Heart right ventricle (tissue), 16 donors: ENCODE results near the gene TMEM86B. TPM values are rescaled to one million over a fixed set of nuclear protein-coding genes. Genes with fewer than 3 reads are reported as not detected.
A peak's percentile ranks its signal among the peaks of the same experiment; 100 is the strongest.

ENCODE experiments used
- ATAC-seq, 8 donors: fragments of 200-7000 bp; cut with Tn5 transposase; one replicate each; pipeline ENCODE4 v1.9.1; 2020; ENCODE audit warnings: mild to moderate bottlenecking in 8 of 8, moderate library complexity in 8 of 8, moderate number of reproducible peaks in 1 of 8
- DNase-seq, 2 donors: peaks; one replicate each; pipeline ENCODE4 v3.0.0-alpha.2; 2020
- H3K27ac ChIP-seq, 10 donors: fragments of 200-600 bp; sonication (generic) in 2 of 10; one replicate each; pipeline versions ENCODE4 v1.5.0 to v1.8.0; 2020 to 2022; ENCODE audit warnings: mild to moderate bottlenecking in 3 of 10
- H3K27me3 ChIP-seq, 7 donors: fragments of 200-600 bp; one replicate each; pipeline ENCODE4 v1.8.0; 2021 to 2022; ENCODE audit warnings: mild to moderate bottlenecking in 2 of 7
- H3K36me3 ChIP-seq, 9 donors: fragments of 200-600 bp; sonication (generic) in 1 of 9; one replicate each; pipeline versions ENCODE4 v1.5.0 to v1.8.0; 2020 to 2022; ENCODE audit warnings: mild to moderate bottlenecking in 2 of 9
- H3K4me1 ChIP-seq, 9 donors: fragments of 200-600 bp; sonication (generic) in 1 of 9; one replicate each; pipeline versions ENCODE4 v1.5.0 to v1.8.0; 2020 to 2022; ENCODE audit warnings: mild to moderate bottlenecking in 4 of 9
- H3K4me3 ChIP-seq, 10 donors: fragments of 200-600 bp; sonication (generic) in 2 of 10; one replicate each; pipeline versions ENCODE4 v1.5.0 to v1.8.0; 2020 to 2022; ENCODE audit warnings: mild to moderate bottlenecking in 7 of 10, moderate library complexity in 2 of 10
- H3K9me3 ChIP-seq, 11 donors: fragments of 200-600 bp in 10 of 11; sonication (generic) in 2 of 11; one replicate each; pipeline versions ENCODE4 v1.5.0 to v1.8.0; 2013 to 2022; ENCODE audit warnings: mild to moderate bottlenecking in 2 of 11, control low read depth in 1 of 11, moderate library complexity in 1 of 11
- CTCF ChIP-seq, 9 donors: fragments of 200-600 bp; sonication (generic) in 2 of 9; IDR thresholded peaks; one replicate each; pipeline versions ENCODE4 v1.5.0 to v1.8.0; 2021 to 2022; ENCODE audit warnings: antibody characterized with exemption in 9 of 9, mild to moderate bottlenecking in 5 of 9, moderate library complexity in 1 of 9
- WGBS, 2 donors: extraction: QIAGEN DNeasy Blood & Tissue Kit; methylation state at CpG; one replicate each; pipeline ENCODE4 v1.1.7; 2013; ENCODE audit warnings: inconsistent platforms in 1 of 2; 5-methylcytosine and 5-hydroxymethylcytosine counted together
- intact Hi-C, 10 donors: fragments of 100-400 bp; cut with DNase I; formaldehyde crosslinking; loops; one replicate each; pipeline versions ENCODE4 v1.11.1 to v1.14.2; 2022
- polyA plus RNA-seq, 2 donors: library from polyadenylated mRNA; stranded (reverse); fragments of 200-250 nt; gene quantifications; one replicate each; pipeline ENCODE4 v1.2.3, GENCODE V29; 2013
- total RNA-seq, 10 donors: library from RNA; stranded (reverse); fragmentation: NEBNext Ultra II Directional in 3 of 10; extraction: Animal tissue kit (Norgen Biotek cat#: 25700) in 3 of 10; gene quantifications; one replicate each; pipeline versions ENCODE4 v1.2.1 to v1.2.4, GENCODE V29; 2021 to 2023
- donor health status: Arrhythmogenic right ventricular cardiomyopathy.
- donor health status: ischemic (EF 13 %, LVEDD 7.1; RV severe dilation, severe dysfunction).
- donor health status: healthy with polysubstance abuse.
- donor health status: DM: no; HTN: yes; CAD: no.
- donor health status: DM: no; HTN: no; CAD: no.
- donor health status: ischemic (EF 25% LVEDD 6.9; RV normal size, moderate dysfunction).
- donor health status: ischemic (EF 25% LVEDD 5.7; RV mildly dilated, moderate dysfunction).
- donor health status: healthy.
- donor health status: DM: yes; HTN: yes; CAD: no.
- donor health status: Ischemic cardiomyopathy.
- donor health status: ischemic (EF 35%, LVEDD 5.7; RV mildly dilated, moderate dysfunction).
- donor health status: nonischemic (EF 11% LVEDD 7.7; RV severe dilation, severe dysfunction).
- donor health status: DM: yes; HTN: yes; CAD: no.
- donor health status: PGD.
- donor health status: ischemic (EF 29% LVEDD 5.4; RV normal size, mild dysfunction).
- donor health status: nonischemic (EF 23%, LVEDD 6.1; RV moderate dilation, normal function).

The TMEM86B gene
- total and polyA plus RNA-seq, 12 donors, result 0.77 to 5.9 (median 2.0) TPM

- intact Hi-C loops, result loop anchor here in 2 of 10 donors (5.0 kb wide), 2 partner anchors 42 to 148 kb away; partner anchors contain the start of gene UBE2S (in 1 of the 2)
- Histone ChIP-seq H3K27ac (peak overlapping the region; percentile 78 to 98 (median 89)), H3K36me3 (peaks cover 0 to 10% (median 0%) of the 10 kb centered on the region in 9 donors), H3K27me3 (no peaks in the 10 kb centered on the region), H3K9me3 (no peaks in the 10 kb centered on the region), H3K4me3 (peak overlapping the region; percentile 4 to 99 (median 94)), H3K4me1 (peaks cover 11 to 44% (median 43%) of the 10 kb centered on the region in 9 donors)
- no peak for TF ChIP-seq CTCF (IDR thresholded peaks at IDR 0.05)
- ATAC-seq, result no peak
- DNase-seq, result no peak
- 45 to 48% methylated on average over 29 of the region's 29 CpGs for WGBS, 2 donors
These were observed 31.1 kb upstream of the TMEM86B start for GRCh38 chr19:55259540-55260210.

- WGBS, 2 donors, result 0% methylated on average over 72 to 76 of the region's 76 CpGs
- peak; percentile 94 to 98 (median 96) for ATAC-seq
These were observed 30.4 kb upstream of the TMEM86B start, which contains the start of gene PPP6R1 for GRCh38 chr19:55258828-55259539. PPP6R1 (minus strand) TSS chr19:55259017; CDS start chr19:55247103, 11,914 bp downstream.

GRCh38 chr19:55258476-55258827 lies 29.9 kb upstream of the TMEM86B start:
- H3K4me1 ChIP-seq, result peaks cover 11 to 56% (median 48%) of the 10 kb centered on the region in 9 donors
- peak overlapping the region in 9 of 10 donors; percentile 78 to 98 (median 93) for H3K27ac ChIP-seq
- ATAC-seq, result peak; percentile 3 to 23 (median 9)
- H3K27me3 ChIP-seq, result no peaks in the 10 kb centered on the region
- H3K9me3 ChIP-seq, result no peaks in the 10 kb centered on the region
- peaks cover 0 to 10% (median 0%) of the 10 kb centered on the region in 9 donors for H3K36me3 ChIP-seq
- intact Hi-C loops, result loop anchor here in 2 of 10 donors (5.0 kb wide), 2 partner anchors 41 to 149 kb away; partner anchors contain the start of gene UBE2S (in 1 of the 2)
- TF ChIP-seq CTCF (IDR thresholded peaks at IDR 0.05), result no peak
- no peak for DNase-seq
- WGBS, 2 donors, result 1 to 2% methylated on average over 22 to 53 of the region's 53 CpGs
- peak overlapping the region; percentile 68 to 99 (median 94) for H3K4me3 ChIP-seq

More at GRCh38 chr19:55258828-55259539, 30.4 kb upstream of the TMEM86B start, which contains the start of gene PPP6R1:
- Histone ChIP-seq H3K4me1 (peaks cover 11 to 51% (median 48%) of the 10 kb centered on the region in 9 donors), H3K9me3 (no peaks in the 10 kb centered on the region), H3K4me3 (peak within 1 kb of the TSS; percentile 68 to 99 (median 94)), H3K27me3 (no peaks in the 10 kb centered on the region), H3K36me3 (peaks cover 0 to 10% (median 0%) of the 10 kb centered on the region in 9 donors), H3K27ac (peak within 1 kb of the TSS; percentile 78 to 98 (median 92))
- DNase-seq, result peak; percentile 98
- intact Hi-C loops, result loop anchor here in 2 of 10 donors (5.0 kb wide), 2 partner anchors 42 to 148 kb away; partner anchors contain the start of gene UBE2S (in 1 of the 2)
- TF ChIP-seq CTCF (IDR thresholded peaks at IDR 0.05), result no peak
